Trophoblast cell (in vitro differentiated cells and primary cell): Measurements from ENCODE around the gene SPATC1L.
"Not testable (repeated sequence)": the region's sequence is repeated elsewhere in the genome, so short reads cannot be mapped to it uniquely, and the experiment has no call there.

ENCODE experiments used
- DNase-seq, 2 donors: peaks; one replicate each; pipeline ENCODE4 v3.0.0-alpha.2; 2016
- H2AFZ ChIP-seq: 2 replicates; pipeline ENCODE4 v1.6.1; 2013; ENCODE audit warnings: low read length, moderate library complexity, mild to moderate bottlenecking; ENCODE audit not compliant: insufficient read depth, poor library complexity
- H2AK5ac ChIP-seq: 2 replicates; pipeline ENCODE4 v1.6.1; 2013; ENCODE audit warnings: mild to moderate bottlenecking, low read length
- H2BK120ac ChIP-seq: 2 replicates; pipeline ENCODE4 v1.6.1; 2013; ENCODE audit warnings: low read length, mild to moderate bottlenecking, moderate library complexity; ENCODE audit not compliant: insufficient read depth, poor library complexity
- H2BK12ac ChIP-seq: 2 replicates; pipeline ENCODE4 v1.6.1; 2013; ENCODE audit warnings: mild to moderate bottlenecking, low read length, moderate library complexity
- H2BK5ac ChIP-seq: 2 replicates; pipeline ENCODE4 v1.6.1; 2013; ENCODE audit warnings: low read length, low read depth, moderate library complexity, mild to moderate bottlenecking; ENCODE audit not compliant: poor library complexity
- H3K14ac ChIP-seq: 2 replicates; pipeline ENCODE4 v1.6.1; 2013; ENCODE audit warnings: mild to moderate bottlenecking, low read length
- H3K18ac ChIP-seq: 2 replicates; pipeline ENCODE4 v1.6.1; 2013; ENCODE audit warnings: mild to moderate bottlenecking, low read length
- H3K23ac ChIP-seq: 2 replicates; pipeline ENCODE4 v1.6.1; 2013; ENCODE audit warnings: low read length
- H3K27ac ChIP-seq: 2 replicates; pipeline ENCODE4 v1.5.1; 2013; ENCODE audit warnings: low read depth, mild to moderate bottlenecking, inconsistent platforms, low read length, moderate library complexity
- H3K27me3 ChIP-seq: 2 replicates; pipeline ENCODE4 v1.6.1; 2013; ENCODE audit warnings: inconsistent platforms, mild to moderate bottlenecking, low read length, moderate library complexity; ENCODE audit not compliant: insufficient read depth
- H3K36me3 ChIP-seq, 2 experiments: 1 replicate in 1 of 2; 2 replicates in 1 of 2; pipeline ENCODE4 v1.6.1; 2013; ENCODE audit warnings: low read length in 2 of 2, mild to moderate bottlenecking in 2 of 2, moderate library complexity in 1 of 2; ENCODE audit not compliant: insufficient read depth in 2 of 2, control insufficient read depth in 1 of 2
- H3K4ac ChIP-seq: 2 replicates; pipeline ENCODE4 v1.6.1; 2013; ENCODE audit warnings: low read depth, mild to moderate bottlenecking, low read length, moderate library complexity
- H3K4me1 ChIP-seq, 2 experiments: 1 replicate in 1 of 2; 2 replicates in 1 of 2; pipeline ENCODE4 v1.6.1; 2013; ENCODE audit warnings: low read length in 2 of 2, mild to moderate bottlenecking in 2 of 2, moderate library complexity in 1 of 2; ENCODE audit not compliant: insufficient read depth in 2 of 2, control insufficient read depth in 1 of 2
- H3K4me2 ChIP-seq: 2 replicates; pipeline ENCODE4 v1.6.1; 2013; ENCODE audit warnings: inconsistent platforms, mild to moderate bottlenecking, low read length, moderate library complexity
- H3K4me3 ChIP-seq: 2 replicates; pipeline ENCODE4 v1.5.1; 2013; ENCODE audit warnings: mild to moderate bottlenecking, low read depth, low read length, inconsistent platforms
- H3K79me1 ChIP-seq: one replicate; pipeline ENCODE4 v1.6.1; 2013; ENCODE audit warnings: low read length
- H3K79me2 ChIP-seq: 2 replicates; pipeline ENCODE4 v1.6.1; 2013; ENCODE audit warnings: low read length, mild to moderate bottlenecking; ENCODE audit not compliant: control insufficient read depth, insufficient read depth, poor library complexity
- H3K9ac ChIP-seq: 2 replicates; pipeline ENCODE4 v1.6.1; 2013; ENCODE audit warnings: mild to moderate bottlenecking, low read length
- H3K9me3 ChIP-seq: 2 replicates; pipeline ENCODE4 v1.6.1; 2013; ENCODE audit warnings: low read depth, mild to moderate bottlenecking, control low read depth, inconsistent platforms, low read length; ENCODE audit not compliant: insufficient read depth
- H4K12ac ChIP-seq: 2 replicates; pipeline ENCODE4 v1.6.1; 2013; ENCODE audit warnings: low read depth, mild to moderate bottlenecking, low read length, moderate library complexity
- H4K8ac ChIP-seq: 2 replicates; pipeline ENCODE4 v1.6.1; 2013; ENCODE audit warnings: low read depth, mild to moderate bottlenecking, low read length, moderate library complexity
- H4K91ac ChIP-seq: one replicate; pipeline ENCODE4 v1.6.1; 2013; ENCODE audit warnings: low read depth, mild to moderate bottlenecking, low read length, moderate library complexity
- WGBS: extraction: QIAGEN DNeasy Blood & Tissue Kit; methylation state at CpG from one replicate; pipeline ENCODE4 v1.1.7; 2013; ENCODE audit warnings: missing lambda C conversion rate; ENCODE audit not compliant: insufficient read length, insufficient coverage; ENCODE audit errors: extremely low coverage; 5-methylcytosine and 5-hydroxymethylcytosine counted together

The SPATC1L gene

DNA sequence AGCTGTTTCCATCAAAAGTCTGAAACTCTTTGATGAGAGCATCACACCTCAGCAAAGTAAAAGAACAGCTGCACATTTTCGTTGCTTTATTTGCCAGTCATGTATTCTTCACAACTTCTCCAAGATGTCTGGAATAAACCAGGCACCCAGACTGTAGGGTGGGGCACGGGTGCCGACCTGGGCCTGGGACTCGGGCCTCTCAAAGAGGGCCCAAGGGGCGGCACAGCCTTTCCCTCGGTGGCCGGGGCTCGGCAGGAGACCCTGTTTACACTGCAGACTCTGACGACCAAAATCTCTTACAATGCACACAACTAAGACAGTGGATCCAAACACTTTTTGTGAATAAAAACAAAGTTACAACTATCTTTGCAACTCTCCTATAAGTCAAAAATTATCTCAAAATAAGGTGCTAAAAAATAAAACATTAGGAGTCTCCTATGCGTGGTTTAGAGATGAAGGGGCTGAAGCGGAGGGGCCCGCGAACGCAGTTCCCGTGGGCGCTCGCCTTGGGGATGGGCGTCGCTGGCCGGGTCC, 43.6 kb upstream of the SPATC1L start:
- peaks cover 15 to 19% of the 10 kb centered on the region in 2 experiments for H3K4me1 ChIP-seq
- H2BK120ac ChIP-seq: peak overlapping the region; percentile 70
- no peaks in the 10 kb centered on the region for H3K27me3 ChIP-seq
- peak overlapping the region; percentile 59 for H4K91ac ChIP-seq
- peak overlapping the region; percentile 79 for H4K8ac ChIP-seq
- H3K23ac ChIP-seq: no peak overlapping the region
- peak overlapping the region; percentile 2 for H4K12ac ChIP-seq
- H2AFZ ChIP-seq: no peak overlapping the region
- no CpG with 5 or more reads among the region's 20 CpGs for WGBS
- H2BK12ac ChIP-seq: peak overlapping the region; percentile 13
- peaks cover 10 to 15% of the 10 kb centered on the region in 2 experiments for H3K36me3 ChIP-seq
- peaks cover 13% of the 10 kb centered on the region for H3K79me1 ChIP-seq
- peak overlapping the region; percentile 94 for H3K4me2 ChIP-seq
- peak overlapping the region; percentile 24 for H3K18ac ChIP-seq
- peak overlapping the region; percentile 90 for H3K9ac ChIP-seq
- H3K4ac ChIP-seq: peak overlapping the region; percentile 60
- DNase-seq: no peak
- H3K14ac ChIP-seq: peak overlapping the region; percentile 87
- H3K9me3 ChIP-seq: peaks cover 8% of the 10 kb centered on the region
- peak overlapping the region; percentile 98 for H3K4me3 ChIP-seq
- H3K27ac ChIP-seq: peak overlapping the region; percentile 85
- H2AK5ac ChIP-seq: peak overlapping the region; percentile 88
- H2BK5ac ChIP-seq: peak overlapping the region; percentile 90
- H3K79me2 ChIP-seq: peaks cover 20% of the 10 kb centered on the region

- H3K9ac ChIP-seq: peak overlapping the region; percentile 71
- H3K23ac ChIP-seq: no peak overlapping the region
- no peak overlapping the region for H2BK12ac ChIP-seq
- H3K79me1 ChIP-seq: peaks cover 13% of the 10 kb centered on the region
- no peak overlapping the region for H2AFZ ChIP-seq
- H3K4me2 ChIP-seq: peak overlapping the region; percentile 94
- H3K27me3 ChIP-seq: no peaks in the 10 kb centered on the region
- peaks cover 18% of the 10 kb centered on the region in 2 experiments for H3K36me3 ChIP-seq
- peaks cover 20% of the 10 kb centered on the region for H3K79me2 ChIP-seq
- H4K8ac ChIP-seq: no peak overlapping the region
- H2AK5ac ChIP-seq: no peak overlapping the region
- no peak overlapping the region for H2BK120ac ChIP-seq
- no peak overlapping the region for H4K12ac ChIP-seq
- no peak overlapping the region for H3K27ac ChIP-seq
- WGBS: no CpG with 5 or more reads among the region's 4 CpGs
- H3K14ac ChIP-seq: no peak overlapping the region
- H3K18ac ChIP-seq: no peak overlapping the region
- peaks cover 15 to 19% of the 10 kb centered on the region in 2 experiments for H3K4me1 ChIP-seq
- peak in 1 of 2 donors; percentile 58 for DNase-seq
- H3K4me3 ChIP-seq: peak overlapping the region; percentile 64
- H4K91ac ChIP-seq: no peak overlapping the region
- peaks cover 8% of the 10 kb centered on the region for H3K9me3 ChIP-seq
- peak overlapping the region; percentile 37 for H3K4ac ChIP-seq
- H2BK5ac ChIP-seq: no peak overlapping the region
Measured at GRCh38 chr21:46226920-46227599, 42.8 kb upstream of the SPATC1L start.

DNA sequence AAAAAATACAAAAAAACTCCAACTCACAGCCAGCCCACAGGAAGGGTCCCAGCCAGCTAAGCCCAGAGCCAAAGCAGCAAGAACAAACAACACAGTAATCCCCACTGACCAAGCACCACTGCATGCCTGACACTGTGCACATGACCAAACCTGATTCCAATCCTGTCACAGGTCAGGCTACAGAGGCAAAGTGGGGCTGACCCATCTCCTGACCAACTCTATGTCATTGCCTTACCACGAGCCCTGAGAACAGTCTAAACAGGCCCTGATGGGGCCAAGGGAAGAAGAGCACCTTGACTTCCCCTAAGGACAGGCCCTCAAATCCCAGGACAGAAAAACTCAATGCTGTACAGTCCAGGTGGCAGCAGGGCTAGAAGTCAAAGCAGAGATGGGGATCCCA, 41.9 kb upstream of the SPATC1L start:
- H3K79me2 ChIP-seq: peaks cover 20% of the 10 kb centered on the region
- no peak overlapping the region for H3K9ac ChIP-seq
- no peak overlapping the region for H2AFZ ChIP-seq
- H3K4ac ChIP-seq: peak overlapping the region; percentile 77
- H3K9me3 ChIP-seq: peaks cover 7% of the 10 kb centered on the region
- H3K27ac ChIP-seq: no peak overlapping the region
- no peak overlapping the region for H4K12ac ChIP-seq
- H3K23ac ChIP-seq: no peak overlapping the region
- no peak for DNase-seq
- H4K91ac ChIP-seq: no peak overlapping the region
- WGBS: no CpG with 5 or more reads among the region's 1 CpG
- no peak overlapping the region for H2BK5ac ChIP-seq
- H3K4me3 ChIP-seq: no peak overlapping the region
- peak overlapping the region; percentile 9 for H2AK5ac ChIP-seq
- H4K8ac ChIP-seq: no peak overlapping the region
- H3K18ac ChIP-seq: no peak overlapping the region
- peaks cover 13% of the 10 kb centered on the region for H3K79me1 ChIP-seq
- no peak overlapping the region for H2BK12ac ChIP-seq
- H3K4me1 ChIP-seq: peaks cover 15 to 19% of the 10 kb centered on the region in 2 experiments
- H3K27me3 ChIP-seq: no peaks in the 10 kb centered on the region
- H2BK120ac ChIP-seq: no peak overlapping the region
- peak overlapping the region; percentile 42 for H3K4me2 ChIP-seq
- H3K36me3 ChIP-seq: peaks cover 23 to 25% of the 10 kb centered on the region in 2 experiments
- H3K14ac ChIP-seq: no peak overlapping the region

DNA sequence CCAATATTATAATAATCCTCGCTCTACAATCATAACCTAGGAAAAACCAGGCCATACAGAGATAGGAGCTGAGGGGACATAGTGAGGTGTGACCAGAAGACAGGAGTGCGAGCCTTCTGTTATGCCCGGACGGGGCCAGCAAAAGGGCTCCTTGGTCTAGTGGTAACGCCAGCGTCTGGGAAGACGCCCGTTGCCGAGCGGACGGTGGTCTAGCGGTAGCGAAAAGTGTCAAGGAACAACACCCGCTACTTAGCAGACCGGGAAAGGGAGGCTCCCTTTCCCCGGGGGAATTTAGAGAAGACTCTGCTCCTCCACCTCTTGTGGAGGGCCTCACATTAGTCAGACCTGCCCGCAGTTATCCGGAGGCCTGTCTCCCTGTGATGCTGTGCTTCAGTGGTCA, 39.4 kb upstream of the SPATC1L start:
- not testable (repeated sequence) for H3K4me3 ChIP-seq, H3K4ac ChIP-seq, H3K27me3 ChIP-seq, H2BK120ac ChIP-seq, H3K9ac ChIP-seq, H2AFZ ChIP-seq, H4K91ac ChIP-seq, H4K8ac ChIP-seq, H3K9me3 ChIP-seq, H2BK12ac ChIP-seq, H3K23ac ChIP-seq, H2BK5ac ChIP-seq, H4K12ac ChIP-seq, DNase-seq, H3K79me1 ChIP-seq, H3K18ac ChIP-seq, H3K14ac ChIP-seq, H3K4me2 ChIP-seq, H2AK5ac ChIP-seq, H3K27ac ChIP-seq
- H3K4me1 ChIP-seq: peaks cover 13 to 21% of the 10 kb centered on the region in 2 experiments
- H3K79me2 ChIP-seq: peaks cover 16% of the 10 kb centered on the region
- peaks cover 46 to 47% of the 10 kb centered on the region in 2 experiments for H3K36me3 ChIP-seq
- WGBS: no CpG with 5 or more reads among the region's 18 CpGs
